ENCODE results near the gene PTPN1. TPM values are rescaled to one million over a fixed set of nuclear protein-coding genes. Genes with fewer than 3 reads are reported as not detected.

PTPN1 gene
- total and polyA plus RNA-seq, 10 of the 15 experiments (the other 5 are each of a cell fraction or from before 2014, with no cell fraction given), result 15.9 to 74.7 (median 43.9) TPM

- TF ChIP-seq NKRF (conservative IDR thresholded peaks at IDR 0.05) (no peak; the same call in 1 of the 2 replicates), POLR2A (IDR thresholded peaks at IDR 0.05; ENCODE audit: low read depth, low read length) (peak; percentile 26; the same call in 1 of the 2 replicates), MTA2 (IDR thresholded peaks at IDR 0.05; ENCODE audit: low read depth) (peak; percentile 48; the same call in 1 of the 2 replicates), TCF7 (IDR thresholded peaks at IDR 0.05; ENCODE audit: borderline replicate concordance) (peak; percentile 57; the same call in 1 of the 2 replicates), RAD51 (IDR thresholded peaks at IDR 0.05) (peak; percentile 61; the same call in 1 of the 2 replicates), EP300 (IDR thresholded peaks at IDR 0.05; ENCODE audit: borderline replicate concordance in 1 of 2, control insufficient read depth in 1 of 2, low read depth in 2 of 2, low read length in 2 of 2) (peak; percentile 61 to 71; a peak in 2 of 4 replicates)
These were observed 60.0 kb downstream of the PTPN1 start (continued) for GRCh38 chr20:50569864-50570836.

GRCh38 chr20:50571466-50571865, 61.3 kb downstream of the PTPN1 start:
- peaks cover 27 to 51% of the 10 kb centered on the region in 2 experiments for H3K36me3 ChIP-seq (ENCODE audit: control insufficient read depth in 2 of 2, insufficient read depth in 2 of 2, low read length in 1 of 2)
- no peak overlapping the region for H3K9ac ChIP-seq (ENCODE audit: control insufficient read depth, insufficient read depth, low read length)
- H3K4me1 ChIP-seq (ENCODE audit: control insufficient read depth, insufficient read depth, low read length), result peaks cover 25% of the 10 kb centered on the region
- DNase-seq (ENCODE audit: low read depth, low spot score) (no peak), FAIRE-seq (no peak), ATAC-seq (no peak)
- RAD21 ChIA-PET (ENCODE audit: unreplicated experiment), result interaction anchor here (1.0 to 5.5 kb wide), 3 partner anchors 60 to 84 kb away, joined by 3 to 54 read pairs (median 10); partner anchors contain the start of gene PTPN1
- H4K20me1 ChIP-seq (ENCODE audit: control insufficient read depth, insufficient read depth), result peaks cover 6% of the 10 kb centered on the region; the same call in 1 of the 2 replicates
- POLR2A ChIA-PET, result interaction anchor here (2.6 kb wide), 1 partner anchor 59 kb away, joined by 25 read pairs; the partner anchor contains the start of gene PTPN1
- TF ChIP-seq MTA3 (IDR thresholded peaks at IDR 0.05; ENCODE audit: borderline replicate concordance, low read length), result no peak
- no peak for TF ChIP-seq SMARCA5 (IDR thresholded peaks at IDR 0.05)
- no peak overlapping the region for H3K4me3 ChIP-seq
- CTCF ChIA-PET, result interaction anchor here (1.0 to 11.4 kb wide), 5 partner anchors 23 to 383 kb away, joined by 3 to 240 read pairs (median 12); partner anchors contain the start of gene PTPN1
- 91% methylated on average over 2 of the region's 2 CpGs for WGBS (ENCODE audit: insufficient coverage, insufficient replicate concordance, low lambda C conversion rate, missing lambda C conversion rate)
- no peaks in the 10 kb centered on the region for H3K27me3 ChIP-seq (replicated peaks in 1 of 2; ENCODE audit: control insufficient read depth in 2 of 2, insufficient read depth in 2 of 2, low read length in 1 of 2)
- H3K4me2 ChIP-seq (ENCODE audit: control insufficient read depth, insufficient read depth), result no peak overlapping the region
- H2AFZ ChIP-seq (ENCODE audit: control insufficient read depth, low read depth, low read length), result no peak overlapping the region
- in situ Hi-C loops (cut with MboI), result loop anchor here (5.0 kb wide), 1 partner anchor 384 kb away; no protein-coding TSS in a partner anchor
- H3K9me3 ChIP-seq (replicated peaks; ENCODE audit: control insufficient read depth, insufficient read depth, low read length), result no peaks in the 10 kb centered on the region
- intact Hi-C loops (cut with micrococcal nuclease; ENCODE audit: unreplicated experiment), result loop anchor here (2.0 kb wide), 2 partner anchors 61 to 93 kb away; partner anchors contain the start of gene PTPN1
- BruUV-seq (replicated peaks), result no TSS peak
- H3K27ac ChIP-seq (ENCODE audit: control insufficient read depth, insufficient read depth), result peak overlapping the region; percentile 83; the same call in 1 of the 2 replicates
- SMC1A ChIA-PET (ENCODE audit: uncharacterized antibody, unreplicated experiment), result interaction anchor here (73.1 kb wide), 1 partner anchor 63 kb away, joined by 2799 read pairs; the partner anchor contains the start of gene PTPN1
- peaks cover 27% of the 10 kb centered on the region for H3K79me2 ChIP-seq (ENCODE audit: control insufficient read depth, insufficient read depth, low read length)

All from GM12878 (cell line).